Fibroblast of mammary gland (primary cell): ENCODE data around the gene MYO3B.

Source experiments
- DNase-seq: peaks from one replicate; pipeline ENCODE4 v3.0.0-alpha.2; 2010; ENCODE audit warnings: low read depth
- H3K4me3 ChIP-seq: 2 replicates; pipeline ENCODE4 v1.5.1; 2011; ENCODE audit warnings: low read depth, mild to moderate bottlenecking, low read length, moderate library complexity; ENCODE audit not compliant: control insufficient read depth
- CTCF ChIP-seq: conservative IDR thresholded peaks from 2 replicates; pipeline ENCODE4 v1.5.1; 2011; ENCODE audit warnings: low read depth, low read length, inconsistent platforms; ENCODE audit not compliant: control insufficient read depth, insufficient read depth

The MYO3B gene

GRCh38 chr2:170361090-170361936, 183.4 kb downstream of the MYO3B start:
- DNase-seq: peak; percentile 59
- TF ChIP-seq CTCF: peak; percentile 78
- no peak overlapping the region for H3K4me3 ChIP-seq

GRCh38 chr2:170362313-170362870, 184.4 kb downstream of the MYO3B start:
- no peak for DNase-seq
- no peak for TF ChIP-seq CTCF
- no peak overlapping the region for H3K4me3 ChIP-seq

- TF ChIP-seq CTCF: no peak
- peak; percentile 29 for DNase-seq
- no peak overlapping the region for H3K4me3 ChIP-seq
These were observed 185.1 kb downstream of the MYO3B start for GRCh38 chr2:170362871-170363631.

- no peak overlapping the region for H3K4me3 ChIP-seq
- no peak for DNase-seq
- TF ChIP-seq CTCF: no peak
These were observed 187.1 kb downstream of the MYO3B start for GRCh38 chr2:170365003-170365402.

- no peak for DNase-seq
- H3K4me3 ChIP-seq: no peak overlapping the region
- TF ChIP-seq CTCF: no peak
These were observed 187.7 kb downstream of the MYO3B start for GRCh38 chr2:170365686-170366085.

- no peak for DNase-seq
- no peak for TF ChIP-seq CTCF
- no peak overlapping the region for H3K4me3 ChIP-seq
These were observed 190.4 kb downstream of the MYO3B start for GRCh38 chr2:170368370-170368769.
